SK-N-MC (cell line): ENCODE results near the gene TMEM74B.

ENCODE experiments used
- EZH2 ChIP-seq: fragments of 200-600 bp; sonication (generic); IDR thresholded peaks from one replicate; pipeline ENCODE4 v1.6.1; 2017; ENCODE audit warnings: antibody characterized with exemption
- FOXP2 ChIP-seq: optimal IDR thresholded peaks from 2 replicates; pipeline ENCODE3; 2011; ENCODE audit warnings: mild to moderate bottlenecking, moderate library complexity; ENCODE audit not compliant: insufficient read depth; ENCODE audit errors: extremely low read length, control extremely low read depth
- POLR2AphosphoS5 ChIP-seq: IDR thresholded peaks from 2 replicates; pipeline ENCODE4 v1.6.1; 2012; ENCODE audit warnings: mild to moderate bottlenecking, low read depth, low read length, borderline replicate concordance

GRCh38 chr20:1202762-1203504, 18.2 kb upstream of the TMEM74B start, which contains the start of gene C20orf202:
- no peak for TF ChIP-seq POLR2AphosphoS5
- TF ChIP-seq EZH2: no peak
- no peak for TF ChIP-seq FOXP2
